ENCODE results near the gene EEF1G. TPM values are rescaled to one million over a fixed set of nuclear protein-coding genes. Genes with fewer than 3 reads are reported as not detected.

EEF1G gene
- total RNA-seq, 2 experiments from 2014 or later: 1,778 to 2,328 TPM

GRCh38 chr11:62546244-62546928, 27.3 kb downstream of the EEF1G start, which contains the start of gene AHNAK:
AHNAK (minus strand) TSS chr11:62546806; CDS start chr11:62536098, 10,708 bp downstream.
- Histone ChIP-seq H3K4me3 (ENCODE audit: low read depth, low read length, poor library complexity, severe bottlenecking) (no peak within 1 kb of the TSS), H3K9me2 (ENCODE audit: insufficient read depth, low read length) (no peaks in the 10 kb centered on the region), H4K20me1 (ENCODE audit: insufficient read depth, low read length) (no peaks in the 10 kb centered on the region), H3K36me3 (ENCODE audit: insufficient read depth, low read length) (no peaks in the 10 kb centered on the region), H3K27ac (ENCODE audit: low read depth, low read length, poor library complexity, severe bottlenecking) (no peak within 1 kb of the TSS), H3K9me3 (ENCODE audit: low read length) (no peaks in the 10 kb centered on the region), H3K4me2 (ENCODE audit: low read length) (no peak within 1 kb of the TSS), H2AFZ (ENCODE audit: low read length) (no peak within 1 kb of the TSS), H3K79me2 (ENCODE audit: insufficient read depth, low read depth, low read length) (no peaks in the 10 kb centered on the region), H3K4me1 (ENCODE audit: insufficient read depth, low read length, poor library complexity, severe bottlenecking) (peaks cover 16% of the 10 kb centered on the region)
- DNase-seq (ENCODE audit: low spot score): no peak
- BruUV-seq (replicated peaks): no TSS peak
- ChIA-PET CTCF (ENCODE audit: unreplicated experiment) (no interaction called here), POLR2A (no interaction called here)
- intact Hi-C loops (cut with micrococcal nuclease; ENCODE audit: unreplicated experiment): no loop called here
- TF ChIP-seq CTCF (conservative IDR thresholded peaks at IDR 0.05; ENCODE audit: low read length) (no peak), EZH2phosphoT487 (IDR thresholded peaks at IDR 0.05; ENCODE audit: borderline replicate concordance, low read depth, low read length) (no peak)

GRCh38 chr11:62545437-62546243, 28.1 kb downstream of the EEF1G start:
- ChIA-PET CTCF (ENCODE audit: unreplicated experiment) (no interaction called here), POLR2A (interaction anchor here (0.5 kb wide), 1 partner anchor 326 kb away, joined by 3 read pairs; no protein-coding TSS in a partner anchor)
- no peak overlapping the region for H3K4me2 ChIP-seq (ENCODE audit: low read length)
- no TSS peak for BruUV-seq (replicated peaks)
- H3K27ac ChIP-seq (ENCODE audit: low read depth, low read length, poor library complexity, severe bottlenecking): no peak overlapping the region
- DNase-seq (ENCODE audit: low spot score): no peak
- H3K9me2 ChIP-seq (ENCODE audit: insufficient read depth, low read length): no peaks in the 10 kb centered on the region
- no peak for TF ChIP-seq EZH2phosphoT487 (IDR thresholded peaks at IDR 0.05; ENCODE audit: borderline replicate concordance, low read depth, low read length)
- TF ChIP-seq CTCF (conservative IDR thresholded peaks at IDR 0.05; ENCODE audit: low read length): no peak
- no peaks in the 10 kb centered on the region for H3K36me3 ChIP-seq (ENCODE audit: insufficient read depth, low read length)
- intact Hi-C loops (cut with micrococcal nuclease; ENCODE audit: unreplicated experiment): no loop called here
- no peaks in the 10 kb centered on the region for H4K20me1 ChIP-seq (ENCODE audit: insufficient read depth, low read length)
- no peak overlapping the region for H3K4me3 ChIP-seq (ENCODE audit: low read depth, low read length, poor library complexity, severe bottlenecking)
- no peak overlapping the region for H2AFZ ChIP-seq (ENCODE audit: low read length)
- no peaks in the 10 kb centered on the region for H3K79me2 ChIP-seq (ENCODE audit: insufficient read depth, low read depth, low read length)
- H3K9me3 ChIP-seq (ENCODE audit: low read length): no peaks in the 10 kb centered on the region
- peaks cover 24% of the 10 kb centered on the region for H3K4me1 ChIP-seq (ENCODE audit: insufficient read depth, low read length, poor library complexity, severe bottlenecking)

Measured in OCI-LY7 (cell line).